ENCODE measurements around the gene TRIP4. TPM values are rescaled to one million over a fixed set of nuclear protein-coding genes. Genes with fewer than 3 reads are reported as not detected.
A peak's percentile ranks its signal among the peaks of the same experiment; 100 is the strongest.

The TRIP4 gene
- total and polyA plus RNA-seq, 9 of the 15 experiments (the other 6 are each of a cell fraction or from before 2014, with no cell fraction given), result 7.6 to 23.3 (median 16.7) TPM

DNA sequence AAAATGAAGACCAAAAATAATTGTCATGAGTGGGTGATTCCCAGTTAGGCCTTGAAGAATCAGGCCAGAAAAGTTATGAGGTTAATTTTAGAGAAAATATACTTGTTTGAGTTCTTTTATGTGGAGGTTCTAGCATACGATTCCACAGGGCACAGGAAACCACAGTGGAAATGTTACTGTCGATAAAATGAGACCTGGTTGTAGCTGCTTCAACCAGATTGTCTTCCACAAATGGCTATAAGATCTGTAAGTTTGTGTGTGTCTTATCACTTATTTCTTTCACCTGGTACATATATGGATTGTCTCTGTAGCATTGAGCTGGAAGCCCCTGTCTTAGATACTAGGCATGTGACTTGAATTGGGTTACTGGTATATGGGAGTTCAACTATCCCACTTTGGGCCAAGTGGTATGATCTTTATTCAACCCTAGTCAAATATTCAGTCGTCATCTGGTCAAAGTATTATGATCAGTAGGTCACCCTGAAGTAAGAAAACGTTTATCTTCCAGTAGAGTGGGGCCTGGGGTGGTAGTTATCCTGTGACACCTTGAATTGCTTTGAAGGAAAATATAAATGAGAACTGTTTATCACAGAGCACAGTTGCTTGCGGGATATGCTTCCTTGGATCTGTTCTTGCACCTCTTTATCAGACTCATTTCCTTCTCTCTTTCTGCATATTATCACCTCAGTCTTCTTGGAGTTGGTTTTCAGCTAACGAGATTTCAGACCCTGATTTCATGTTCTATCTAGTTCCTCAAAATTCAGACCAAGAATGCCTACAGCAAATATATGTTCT is 51.2 kb downstream of the TRIP4 start (continued):
- TF ChIP-seq, protein P1, sequence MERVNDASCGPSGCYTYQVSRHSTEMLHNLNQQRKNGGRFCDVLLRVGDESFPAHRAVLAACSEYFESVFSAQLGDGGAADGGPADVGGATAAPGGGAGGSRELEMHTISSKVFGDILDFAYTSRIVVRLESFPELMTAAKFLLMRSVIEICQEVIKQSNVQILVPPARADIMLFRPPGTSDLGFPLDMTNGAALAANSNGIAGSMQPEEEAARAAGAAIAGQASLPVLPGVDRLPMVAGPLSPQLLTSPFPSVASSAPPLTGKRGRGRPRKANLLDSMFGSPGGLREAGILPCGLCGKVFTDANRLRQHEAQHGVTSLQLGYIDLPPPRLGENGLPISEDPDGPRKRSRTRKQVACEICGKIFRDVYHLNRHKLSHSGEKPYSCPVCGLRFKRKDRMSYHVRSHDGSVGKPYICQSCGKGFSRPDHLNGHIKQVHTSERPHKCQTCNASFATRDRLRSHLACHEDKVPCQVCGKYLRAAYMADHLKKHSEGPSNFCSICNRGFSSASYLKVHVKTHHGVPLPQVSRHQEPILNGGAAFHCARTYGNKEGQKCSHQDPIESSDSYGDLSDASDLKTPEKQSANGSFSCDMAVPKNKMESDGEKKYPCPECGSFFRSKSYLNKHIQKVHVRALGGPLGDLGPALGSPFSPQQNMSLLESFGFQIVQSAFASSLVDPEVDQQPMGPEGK (CRISPR knock-in tag; IDR thresholded peaks at IDR 0.05; ENCODE audit: borderline replicate concordance), result no peak
- TF ChIP-seq STAT5A (IDR thresholded peaks at IDR 0.05; ENCODE audit: borderline replicate concordance, low read length), result peak; percentile 93
- TF ChIP-seq, protein P2, sequence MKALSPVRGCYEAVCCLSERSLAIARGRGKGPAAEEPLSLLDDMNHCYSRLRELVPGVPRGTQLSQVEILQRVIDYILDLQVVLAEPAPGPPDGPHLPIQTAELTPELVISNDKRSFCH (CRISPR knock-in tag; IDR thresholded peaks at IDR 0.05), result no peak
- TF ChIP-seq, protein P2 (tag; IDR thresholded peaks at IDR 0.05), result peak; percentile 85
- TF ChIP-seq, protein P3, sequence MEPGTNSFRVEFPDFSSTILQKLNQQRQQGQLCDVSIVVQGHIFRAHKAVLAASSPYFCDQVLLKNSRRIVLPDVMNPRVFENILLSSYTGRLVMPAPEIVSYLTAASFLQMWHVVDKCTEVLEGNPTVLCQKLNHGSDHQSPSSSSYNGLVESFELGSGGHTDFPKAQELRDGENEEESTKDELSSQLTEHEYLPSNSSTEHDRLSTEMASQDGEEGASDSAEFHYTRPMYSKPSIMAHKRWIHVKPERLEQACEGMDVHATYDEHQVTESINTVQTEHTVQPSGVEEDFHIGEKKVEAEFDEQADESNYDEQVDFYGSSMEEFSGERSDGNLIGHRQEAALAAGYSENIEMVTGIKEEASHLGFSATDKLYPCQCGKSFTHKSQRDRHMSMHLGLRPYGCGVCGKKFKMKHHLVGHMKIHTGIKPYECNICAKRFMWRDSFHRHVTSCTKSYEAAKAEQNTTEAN (CRISPR knock-in tag; IDR thresholded peaks at IDR 0.05), result no peak
- TF ChIP-seq, protein P4, sequence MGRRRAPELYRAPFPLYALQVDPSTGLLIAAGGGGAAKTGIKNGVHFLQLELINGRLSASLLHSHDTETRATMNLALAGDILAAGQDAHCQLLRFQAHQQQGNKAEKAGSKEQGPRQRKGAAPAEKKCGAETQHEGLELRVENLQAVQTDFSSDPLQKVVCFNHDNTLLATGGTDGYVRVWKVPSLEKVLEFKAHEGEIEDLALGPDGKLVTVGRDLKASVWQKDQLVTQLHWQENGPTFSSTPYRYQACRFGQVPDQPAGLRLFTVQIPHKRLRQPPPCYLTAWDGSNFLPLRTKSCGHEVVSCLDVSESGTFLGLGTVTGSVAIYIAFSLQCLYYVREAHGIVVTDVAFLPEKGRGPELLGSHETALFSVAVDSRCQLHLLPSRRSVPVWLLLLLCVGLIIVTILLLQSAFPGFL (CRISPR knock-in tag; IDR thresholded peaks at IDR 0.05), result no peak
- TF ChIP-seq EGR1 (conservative IDR thresholded peaks at IDR 0.05), result no peak
- TF ChIP-seq LARP7 (IDR thresholded peaks at IDR 0.05), result no peak
- TF ChIP-seq, protein P5, sequence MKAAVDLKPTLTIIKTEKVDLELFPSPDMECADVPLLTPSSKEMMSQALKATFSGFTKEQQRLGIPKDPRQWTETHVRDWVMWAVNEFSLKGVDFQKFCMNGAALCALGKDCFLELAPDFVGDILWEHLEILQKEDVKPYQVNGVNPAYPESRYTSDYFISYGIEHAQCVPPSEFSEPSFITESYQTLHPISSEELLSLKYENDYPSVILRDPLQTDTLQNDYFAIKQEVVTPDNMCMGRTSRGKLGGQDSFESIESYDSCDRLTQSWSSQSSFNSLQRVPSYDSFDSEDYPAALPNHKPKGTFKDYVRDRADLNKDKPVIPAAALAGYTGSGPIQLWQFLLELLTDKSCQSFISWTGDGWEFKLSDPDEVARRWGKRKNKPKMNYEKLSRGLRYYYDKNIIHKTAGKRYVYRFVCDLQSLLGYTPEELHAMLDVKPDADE (conservative IDR thresholded peaks at IDR 0.05; ENCODE audit: control insufficient read depth, low read depth, low read length), result no peak
- TF ChIP-seq NCOA1 (IDR thresholded peaks at IDR 0.05; ENCODE audit: low read depth), result peak; percentile 76; the same call in 1 of the 2 replicates
- no peak for TF ChIP-seq TARDBP (IDR thresholded peaks at IDR 0.05)
- TF ChIP-seq, protein P6, sequence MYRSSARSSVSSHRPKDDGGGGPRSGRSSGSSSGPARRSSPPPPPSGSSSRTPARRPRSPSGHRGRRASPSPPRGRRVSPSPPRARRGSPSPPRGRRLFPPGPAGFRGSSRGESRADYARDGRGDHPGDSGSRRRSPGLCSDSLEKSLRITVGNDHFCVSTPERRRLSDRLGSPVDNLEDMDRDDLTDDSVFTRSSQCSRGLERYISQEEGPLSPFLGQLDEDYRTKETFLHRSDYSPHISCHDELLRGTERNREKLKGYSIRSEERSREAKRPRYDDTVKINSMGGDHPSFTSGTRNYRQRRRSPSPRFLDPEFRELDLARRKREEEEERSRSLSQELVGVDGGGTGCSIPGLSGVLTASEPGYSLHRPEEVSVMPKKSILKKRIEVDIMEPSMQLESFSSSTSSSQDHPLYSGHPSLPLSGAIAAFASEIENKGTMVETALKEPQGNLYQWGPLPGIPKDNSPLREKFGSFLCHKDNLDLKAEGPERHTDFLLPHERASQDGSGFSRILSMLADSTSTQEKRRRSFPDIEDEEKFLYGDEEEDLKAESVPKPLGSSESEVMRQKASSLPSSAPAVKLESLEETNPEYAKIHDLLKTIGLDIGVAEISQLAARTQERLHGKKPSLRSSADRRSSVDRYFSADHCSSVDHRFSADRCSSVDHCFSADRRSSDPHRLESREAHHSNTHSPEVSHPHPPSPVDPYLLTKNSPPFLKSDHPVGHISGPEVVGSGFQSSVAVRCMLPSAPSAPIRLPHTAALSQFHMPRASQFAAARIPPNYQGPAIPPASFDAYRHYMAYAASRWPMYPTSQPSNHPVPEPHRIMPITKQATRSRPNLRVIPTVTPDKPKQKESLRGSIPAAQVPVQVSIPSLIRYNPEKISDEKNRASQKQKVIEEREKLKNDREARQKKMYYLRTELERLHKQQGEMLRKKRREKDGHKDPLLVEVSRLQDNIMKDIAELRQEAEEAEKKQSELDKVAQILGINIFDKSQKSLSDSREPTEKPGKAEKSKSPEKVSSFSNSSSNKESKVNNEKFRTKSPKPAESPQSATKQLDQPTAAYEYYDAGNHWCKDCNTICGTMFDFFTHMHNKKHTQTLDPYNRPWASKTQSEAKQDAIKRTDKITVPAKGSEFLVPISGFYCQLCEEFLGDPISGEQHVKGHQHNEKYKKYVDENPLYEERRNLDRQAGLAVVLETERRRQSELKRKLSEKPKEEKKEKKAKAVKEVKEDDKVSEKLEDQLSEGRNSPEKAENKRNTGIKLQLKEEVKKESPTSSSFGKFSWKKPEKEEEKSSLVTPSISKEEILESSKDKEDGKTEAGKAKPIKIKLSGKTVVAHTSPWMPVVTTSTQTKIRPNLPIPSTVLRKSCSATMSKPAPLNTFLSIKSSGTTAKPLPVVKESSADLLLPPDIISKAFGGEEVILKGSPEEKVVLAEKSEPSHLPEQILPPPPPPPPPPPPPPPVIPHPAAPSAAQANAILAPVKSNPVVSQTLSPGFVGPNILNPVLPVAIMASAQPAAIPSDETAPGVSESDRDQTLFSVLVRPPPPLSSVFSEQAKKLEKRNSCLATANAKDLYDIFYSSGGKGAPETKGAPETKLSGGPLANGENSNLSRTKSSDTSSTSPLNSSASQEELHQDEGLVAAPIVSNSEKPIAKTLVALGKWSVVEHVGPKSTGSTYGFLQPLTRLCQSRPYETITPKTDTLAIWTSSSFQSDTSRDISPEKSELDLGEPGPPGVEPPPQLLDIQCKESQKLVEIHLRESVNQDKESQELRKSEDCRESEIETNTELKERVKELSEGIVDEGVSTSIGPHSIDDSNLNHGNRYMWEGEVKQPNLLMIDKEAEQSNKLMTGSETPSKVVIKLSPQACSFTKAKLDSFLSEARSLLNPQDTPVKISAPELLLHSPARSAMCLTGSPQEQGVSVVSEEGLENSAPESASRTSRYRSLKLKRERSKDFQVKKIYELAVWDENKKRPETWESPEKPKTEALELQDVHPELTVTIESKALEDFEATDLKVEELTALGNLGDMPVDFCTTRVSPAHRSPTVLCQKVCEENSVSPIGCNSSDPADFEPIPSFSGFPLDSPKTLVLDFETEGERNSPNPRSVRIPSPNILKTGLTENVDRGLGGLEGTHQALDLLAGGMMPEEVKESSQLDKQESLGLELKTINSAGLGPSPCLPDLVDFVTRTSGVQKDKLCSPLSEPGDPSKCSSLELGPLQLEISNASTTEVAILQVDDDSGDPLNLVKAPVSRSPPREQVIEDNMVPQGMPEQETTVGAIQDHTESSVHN (IDR thresholded peaks at IDR 0.05; ENCODE audit: borderline replicate concordance in 1 of 2, low read depth in 1 of 2), result no peak

Measured in K562 (cell line).